Smooth muscle cell (in vitro differentiated cells): Measurements from ENCODE around the gene NEDD9. TPM values are rescaled to one million over a fixed set of nuclear protein-coding genes. Genes with fewer than 3 reads are reported as not detected.
A peak's percentile ranks its signal among the peaks of the same experiment; 100 is the strongest.

ENCODE experiments used
- DNase-seq: peaks from one replicate; lab custom pipeline; 2025; ENCODE audit not compliant: unreplicated experiment; lab: John Stamatoyannopoulos, UW
- H2AFZ ChIP-seq: fragments of 200-600 bp; sonication (generic); 2 replicates; pipeline ENCODE4 v1.6.0; 2016; ENCODE audit warnings: antibody characterized with exemption, low read depth, mild to moderate bottlenecking
- H3F3A ChIP-seq: fragments of 200-600 bp; sonication (generic); 2 replicates; pipeline ENCODE4 v1.6.0; 2017; ENCODE audit warnings: antibody characterized with exemption, low read depth
- H3K27ac ChIP-seq: fragments of 200-600 bp; sonication (generic); 2 replicates; pipeline ENCODE4 v1.5.1; 2016; ENCODE audit warnings: low read depth, mild to moderate bottlenecking
- H3K27me3 ChIP-seq: fragments of 200-600 bp; sonication (generic); 2 replicates; pipeline ENCODE4 v1.6.1; 2016; ENCODE audit warnings: low read depth, mild to moderate bottlenecking
- H3K36me3 ChIP-seq: fragments of 200-600 bp; sonication (generic); 2 replicates; pipeline ENCODE4 v1.5.1; 2016; ENCODE audit warnings: low read depth
- H3K4me1 ChIP-seq: fragments of 200-600 bp; sonication (generic); 2 replicates; pipeline ENCODE4 v1.5.1; 2016; ENCODE audit warnings: low read depth
- H3K4me2 ChIP-seq: fragments of 200-600 bp; sonication (generic); 2 replicates; pipeline ENCODE4 v1.6.0; 2016; ENCODE audit warnings: mild to moderate bottlenecking
- H3K4me3 ChIP-seq: fragments of 200-600 bp; sonication (generic); 2 replicates; pipeline ENCODE4 v1.5.1; 2016; ENCODE audit warnings: mild to moderate bottlenecking
- H3K79me2 ChIP-seq: fragments of 200-600 bp; sonication (generic); 2 replicates; pipeline ENCODE4 v1.6.0; 2016; ENCODE audit warnings: low read depth, mild to moderate bottlenecking
- H3K9ac ChIP-seq: fragments of 200-600 bp; sonication (generic); 2 replicates; pipeline ENCODE4 v1.6.0; 2016; ENCODE audit warnings: low read depth
- H3K9me3 ChIP-seq: fragments of 200-600 bp; sonication (generic); replicated peaks from 2 replicates; pipeline ENCODE4 v1.5.1; 2016; ENCODE audit warnings: low read depth
- H4K20me1 ChIP-seq: fragments of 200-600 bp; sonication (generic); 2 replicates; pipeline ENCODE4 v1.6.0; 2016; ENCODE audit warnings: low read depth
- WGBS: methylation state at CpG from one replicate; pipeline ENCODE4 v1.1.7; 2016; ENCODE audit warnings: low lambda C conversion rate; 5-methylcytosine and 5-hydroxymethylcytosine counted together
- polyA plus RNA-seq: library from polyadenylated mRNA; unstranded; fragments of >200 nt; fragmentation: Nextera tagmentation; extraction: Ambion mirVana; gene quantifications from 2 replicates; pipeline ENCODE4 v1.2.1, GENCODE V29; 2016
- total RNA-seq: library from RNA; depleted of rRNA; stranded (reverse); fragments of >200 nt; gene quantifications from 2 replicates; pipeline ENCODE4 v1.2.3, GENCODE V29; 2014
- TF ChIP-seq, protein P1 (sequence below): fragments of 200-600 bp; sonication (generic); IDR thresholded peaks from 2 replicates; pipeline ENCODE4 v1.5.1; 2017; ENCODE audit warnings: borderline replicate concordance, mild to moderate bottlenecking, antibody characterized with exemption; ENCODE audit not compliant: insufficient read depth, poor library complexity, severe bottlenecking

Gene NEDD9
- total and polyA plus RNA-seq, 2 experiments from 2014 or later: 85.6 to 127 TPM

DNA sequence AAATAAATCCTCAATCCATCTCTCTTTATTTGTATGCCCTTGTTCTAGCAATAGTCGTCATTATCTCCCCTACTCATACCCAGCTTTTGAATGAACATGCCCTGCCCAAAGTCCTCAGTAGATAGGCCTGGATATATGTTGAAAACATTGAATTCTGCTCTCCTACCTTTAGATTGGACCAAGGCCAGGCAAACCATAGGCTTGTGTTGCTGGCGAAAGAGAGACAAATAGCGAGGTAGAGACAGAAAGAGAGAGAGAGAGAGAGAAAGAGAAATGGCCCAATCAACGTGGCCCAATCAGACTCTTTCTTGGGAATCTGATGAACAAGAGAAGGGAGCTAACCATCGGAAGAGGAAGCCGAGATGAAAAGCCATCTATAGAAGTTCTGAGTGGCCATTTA, 45.2 kb downstream of the NEDD9 start:
- no peak overlapping the region for H2AFZ ChIP-seq
- H3K4me1 ChIP-seq: no peaks in the 10 kb centered on the region
- peak overlapping the region; percentile 68 for H3K27ac ChIP-seq
- TF ChIP-seq, protein P1, sequence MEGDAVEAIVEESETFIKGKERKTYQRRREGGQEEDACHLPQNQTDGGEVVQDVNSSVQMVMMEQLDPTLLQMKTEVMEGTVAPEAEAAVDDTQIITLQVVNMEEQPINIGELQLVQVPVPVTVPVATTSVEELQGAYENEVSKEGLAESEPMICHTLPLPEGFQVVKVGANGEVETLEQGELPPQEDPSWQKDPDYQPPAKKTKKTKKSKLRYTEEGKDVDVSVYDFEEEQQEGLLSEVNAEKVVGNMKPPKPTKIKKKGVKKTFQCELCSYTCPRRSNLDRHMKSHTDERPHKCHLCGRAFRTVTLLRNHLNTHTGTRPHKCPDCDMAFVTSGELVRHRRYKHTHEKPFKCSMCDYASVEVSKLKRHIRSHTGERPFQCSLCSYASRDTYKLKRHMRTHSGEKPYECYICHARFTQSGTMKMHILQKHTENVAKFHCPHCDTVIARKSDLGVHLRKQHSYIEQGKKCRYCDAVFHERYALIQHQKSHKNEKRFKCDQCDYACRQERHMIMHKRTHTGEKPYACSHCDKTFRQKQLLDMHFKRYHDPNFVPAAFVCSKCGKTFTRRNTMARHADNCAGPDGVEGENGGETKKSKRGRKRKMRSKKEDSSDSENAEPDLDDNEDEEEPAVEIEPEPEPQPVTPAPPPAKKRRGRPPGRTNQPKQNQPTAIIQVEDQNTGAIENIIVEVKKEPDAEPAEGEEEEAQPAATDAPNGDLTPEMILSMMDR: no peak
- no peaks in the 10 kb centered on the region for H3K9me3 ChIP-seq
- H3K9ac ChIP-seq: no peak overlapping the region
- peaks cover 47% of the 10 kb centered on the region for H4K20me1 ChIP-seq
- H3K79me2 ChIP-seq: peaks cover 26% of the 10 kb centered on the region
- H3F3A ChIP-seq: peaks cover 67% of the 10 kb centered on the region
- no peaks in the 10 kb centered on the region for H3K27me3 ChIP-seq
- H3K4me3 ChIP-seq: no peak overlapping the region
- no peak overlapping the region for H3K4me2 ChIP-seq
- peaks cover 59% of the 10 kb centered on the region for H3K36me3 ChIP-seq
- DNase-seq: no peak
- 94% methylated on average over 6 of the region's 6 CpGs for WGBS

DNA sequence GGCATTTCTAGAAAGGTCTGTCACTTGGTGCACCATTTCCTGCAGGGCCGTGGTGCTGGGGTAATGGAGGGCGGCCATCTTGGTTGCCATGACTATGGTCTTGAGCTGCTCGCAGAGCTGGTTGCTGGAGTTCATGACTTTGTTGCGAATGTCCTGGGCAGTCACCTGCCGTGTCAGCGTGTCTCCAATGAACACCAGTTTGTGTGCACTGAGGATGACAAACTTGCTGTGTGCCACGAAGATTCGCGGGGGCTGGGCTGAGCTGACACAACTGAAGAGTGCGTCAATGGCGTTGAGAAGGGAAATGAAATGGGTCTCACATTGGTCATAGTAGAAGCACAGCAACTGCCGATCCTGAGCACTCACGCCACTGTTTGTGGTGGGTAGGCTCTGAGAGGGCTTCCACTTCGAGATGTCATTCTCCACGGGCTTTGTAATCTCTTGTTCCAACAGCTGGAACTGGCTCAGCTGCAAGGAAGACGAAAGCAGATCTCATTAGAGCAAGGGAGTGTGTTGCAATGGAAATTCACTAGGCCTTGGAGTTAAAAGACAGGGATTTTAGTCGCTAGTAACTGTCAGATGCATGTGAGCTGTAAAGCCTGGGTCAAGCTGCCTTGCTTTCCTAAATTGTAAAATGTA, 47.1 kb downstream of the NEDD9 start:
- H3K27me3 ChIP-seq: no peaks in the 10 kb centered on the region
- no peaks in the 10 kb centered on the region for H3K4me1 ChIP-seq
- DNase-seq: no peak
- no peak overlapping the region for H3K9ac ChIP-seq
- H3F3A ChIP-seq: peaks cover 73% of the 10 kb centered on the region
- no peak overlapping the region for H2AFZ ChIP-seq
- no peak overlapping the region for H3K4me3 ChIP-seq
- TF ChIP-seq, protein P1: no peak
- H3K79me2 ChIP-seq: peaks cover 26% of the 10 kb centered on the region
- peaks cover 59% of the 10 kb centered on the region for H3K36me3 ChIP-seq
- 77% methylated on average over 17 of the region's 17 CpGs for WGBS
- H4K20me1 ChIP-seq: peaks cover 41% of the 10 kb centered on the region
- no peak overlapping the region for H3K4me2 ChIP-seq
- H3K27ac ChIP-seq: peak overlapping the region; percentile 22
- H3K9me3 ChIP-seq: no peaks in the 10 kb centered on the region

DNA sequence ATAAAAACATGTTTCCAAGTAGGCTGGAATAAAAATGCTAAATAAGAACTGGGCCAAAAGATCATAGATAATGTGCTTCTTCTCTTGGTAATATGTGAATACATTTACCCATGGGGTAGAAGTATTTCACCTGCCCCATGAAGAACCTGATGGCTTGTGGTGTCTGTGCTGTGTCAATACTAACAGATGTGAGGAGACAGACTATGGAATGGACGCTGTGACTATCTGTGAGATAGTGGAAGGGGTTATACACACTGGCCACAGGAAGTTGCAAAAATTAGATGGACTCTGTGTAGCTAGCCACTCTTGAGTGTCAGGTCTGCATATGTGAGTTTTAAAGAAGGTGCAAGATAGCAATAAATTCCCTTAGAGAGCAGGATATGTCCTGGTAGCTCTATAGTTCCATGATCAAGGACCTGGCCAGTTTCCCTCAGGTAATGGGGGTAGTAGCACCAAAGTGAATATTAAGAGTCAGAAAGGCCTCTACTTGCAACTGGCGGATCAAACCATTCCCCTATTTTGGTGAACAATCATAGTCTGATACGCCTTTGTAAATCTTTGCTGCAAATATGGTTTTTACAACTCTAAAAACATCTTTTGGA, 48.6 kb downstream of the NEDD9 start:
- H4K20me1 ChIP-seq: peaks cover 27% of the 10 kb centered on the region
- no peaks in the 10 kb centered on the region for H3K9me3 ChIP-seq
- no peak overlapping the region for H2AFZ ChIP-seq
- H3K4me3 ChIP-seq: no peak overlapping the region
- peaks cover 50% of the 10 kb centered on the region for H3K36me3 ChIP-seq
- H3K79me2 ChIP-seq: peaks cover 16% of the 10 kb centered on the region
- no peak for DNase-seq
- TF ChIP-seq, protein P1: no peak
- no peaks in the 10 kb centered on the region for H3K27me3 ChIP-seq
- H3K4me1 ChIP-seq: peaks cover 5% of the 10 kb centered on the region
- H3K4me2 ChIP-seq: no peak overlapping the region
- H3K9ac ChIP-seq: no peak overlapping the region
- peak overlapping the region; percentile 30 for H3K27ac ChIP-seq
- 95% methylated on average over 3 of the region's 3 CpGs for WGBS
- H3F3A ChIP-seq: peaks cover 61% of the 10 kb centered on the region
